Fibroblast of lung (primary cell): ENCODE results near the gene RNF112. TPM values are rescaled to one million over a fixed set of nuclear protein-coding genes. Genes with fewer than 3 reads are reported as not detected.
"Not testable (repeated sequence)": the region's sequence is repeated elsewhere in the genome, so short reads cannot be mapped to it uniquely, and the experiment has no call there.

Experiments
- DNase-seq, 2 donors: peaks; one replicate each; pipeline versions ENCODE4 v3.0.0 to v3.0.0-alpha.2; 2010; ENCODE audit warnings: low read depth in 2 of 2
- H2AFZ ChIP-seq: 2 replicates; pipeline ENCODE4 v1.5.1; 2012; ENCODE audit warnings: low read length, control low read depth, inconsistent platforms
- H3K27ac ChIP-seq: 2 replicates; pipeline ENCODE4 v1.5.1; 2011; ENCODE audit warnings: low read length, control low read depth; ENCODE audit not compliant: insufficient read depth
- H3K27me3 ChIP-seq: 2 replicates; pipeline ENCODE4 v1.5.1; 2011; ENCODE audit warnings: mild to moderate bottlenecking, low read length; ENCODE audit not compliant: control insufficient read depth, insufficient read depth
- H3K36me3 ChIP-seq: 2 replicates; pipeline ENCODE4 v1.5.1; 2011; ENCODE audit warnings: low read length; ENCODE audit not compliant: control insufficient read depth, insufficient read depth
- H3K4me1 ChIP-seq: 2 replicates; pipeline ENCODE4 v1.5.1; 2011; ENCODE audit warnings: low read length; ENCODE audit not compliant: control insufficient read depth, insufficient read depth; ENCODE audit errors: extremely low read depth
- H3K4me2 ChIP-seq: 2 replicates; pipeline ENCODE4 v1.5.1; 2011; ENCODE audit warnings: low read length, control low read depth; ENCODE audit not compliant: insufficient read depth; ENCODE audit errors: extremely low read depth
- H3K4me3 ChIP-seq, 4 experiments: fragments of 200-600 bp in 1 of 4; sonication (generic) in 1 of 4; replicated peaks in 1 of 4; 2 replicates each; pipeline ENCODE4 v1.5.1; 2011 to 2016; ENCODE audit warnings: low read length in 4 of 4, low read depth in 3 of 4, mild to moderate bottlenecking in 3 of 4, control low read depth in 2 of 4, inconsistent platforms in 1 of 4, mixed read lengths in 1 of 4; ENCODE audit not compliant: insufficient read depth in 1 of 4; ENCODE audit errors: control extremely low read depth in 1 of 4
- H3K79me2 ChIP-seq: 2 replicates; pipeline ENCODE4 v1.5.1; 2012; ENCODE audit warnings: mild to moderate bottlenecking, low read length, inconsistent platforms; ENCODE audit not compliant: control insufficient read depth, insufficient read depth
- H3K9ac ChIP-seq: 2 replicates; pipeline ENCODE4 v1.5.1; 2011; ENCODE audit warnings: mild to moderate bottlenecking, low read length, control low read depth; ENCODE audit not compliant: insufficient read depth
- H3K9me3 ChIP-seq: 2 replicates; pipeline ENCODE4 v1.5.1; 2012; ENCODE audit warnings: low read depth, low read length; ENCODE audit not compliant: control insufficient read depth, insufficient read depth
- H4K20me1 ChIP-seq: 2 replicates; pipeline ENCODE4 v1.5.1; 2011; ENCODE audit warnings: low read length; ENCODE audit not compliant: control insufficient read depth, insufficient read depth; ENCODE audit errors: extremely low read depth
- EZH2 ChIP-seq: IDR thresholded peaks from 2 replicates; pipeline ENCODE4 v1.5.1; 2012; ENCODE audit warnings: low read length, control low read depth, mild to moderate bottlenecking; ENCODE audit errors: missing control alignments
- polyA plus RNA-seq, 2 donors: library from polyadenylated mRNA; depleted of rRNA in 1 of 2; stranded (reverse) in 1 of 2; unstranded in 1 of 2; fragments of >200 nt; gene quantifications; 2 replicates each; pipeline ENCODE4 v1.2.1, GENCODE V29; 2011 to 2012; ENCODE audit warnings: missing spikeins in 1 of 2
- total RNA-seq: library from RNA; depleted of rRNA; stranded (reverse); fragments of >200 nt; gene quantifications from 2 replicates; pipeline ENCODE4 v1.2.1, GENCODE V29; 2014
- TF ChIP-seq, protein P1 (sequence below), 2 donors: IDR thresholded peaks in 1 of 2; conservative IDR thresholded peaks in 1 of 2; 1 replicate in 1 of 2; 2 replicates in 1 of 2; pipeline ENCODE4 v1.5.1; 2011 to 2012; ENCODE audit warnings: low read length in 2 of 2, control low read depth in 1 of 2, inconsistent platforms in 1 of 2, low read depth in 1 of 2, mild to moderate bottlenecking in 1 of 2

RNF112 gene
- total and polyA plus RNA-seq, 2 donors (not counting 1 experiment from before 2014, with no cell fraction given), result 1.5 to 21.5 TPM

DNA sequence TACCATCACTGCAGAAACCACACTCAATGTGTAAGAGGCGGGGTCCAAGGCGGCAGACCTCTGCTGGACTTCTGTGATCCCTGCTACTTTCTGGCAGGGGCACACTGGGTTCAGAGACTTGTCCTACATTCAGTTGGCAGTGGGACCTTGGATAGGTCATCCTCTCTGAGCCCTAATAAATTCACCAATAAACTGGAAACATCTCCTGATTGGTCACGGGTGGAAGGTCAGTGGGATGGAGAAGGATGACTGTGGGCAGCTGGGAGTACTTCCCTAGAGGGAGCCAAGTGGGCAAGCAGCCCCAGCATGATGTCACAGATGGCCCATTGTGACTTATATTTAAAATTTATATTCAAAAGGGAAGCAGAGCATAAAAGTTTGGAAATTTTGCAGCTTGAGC lies 49.7 kb downstream of the RNF112 start:
- H3K36me3 ChIP-seq, result no peaks in the 10 kb centered on the region
- H3K9me3 ChIP-seq, result no peaks in the 10 kb centered on the region
- H3K27ac ChIP-seq, result no peak overlapping the region
- TF ChIP-seq, protein P1, sequence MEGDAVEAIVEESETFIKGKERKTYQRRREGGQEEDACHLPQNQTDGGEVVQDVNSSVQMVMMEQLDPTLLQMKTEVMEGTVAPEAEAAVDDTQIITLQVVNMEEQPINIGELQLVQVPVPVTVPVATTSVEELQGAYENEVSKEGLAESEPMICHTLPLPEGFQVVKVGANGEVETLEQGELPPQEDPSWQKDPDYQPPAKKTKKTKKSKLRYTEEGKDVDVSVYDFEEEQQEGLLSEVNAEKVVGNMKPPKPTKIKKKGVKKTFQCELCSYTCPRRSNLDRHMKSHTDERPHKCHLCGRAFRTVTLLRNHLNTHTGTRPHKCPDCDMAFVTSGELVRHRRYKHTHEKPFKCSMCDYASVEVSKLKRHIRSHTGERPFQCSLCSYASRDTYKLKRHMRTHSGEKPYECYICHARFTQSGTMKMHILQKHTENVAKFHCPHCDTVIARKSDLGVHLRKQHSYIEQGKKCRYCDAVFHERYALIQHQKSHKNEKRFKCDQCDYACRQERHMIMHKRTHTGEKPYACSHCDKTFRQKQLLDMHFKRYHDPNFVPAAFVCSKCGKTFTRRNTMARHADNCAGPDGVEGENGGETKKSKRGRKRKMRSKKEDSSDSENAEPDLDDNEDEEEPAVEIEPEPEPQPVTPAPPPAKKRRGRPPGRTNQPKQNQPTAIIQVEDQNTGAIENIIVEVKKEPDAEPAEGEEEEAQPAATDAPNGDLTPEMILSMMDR (conservative IDR thresholded peaks at IDR 0.05 in 1 of 2, IDR thresholded peaks at IDR 0.05 in 1 of 2; ENCODE audit: low read depth in 1 of 2, low read length in 2 of 2), result no peak
- no peak for TF ChIP-seq EZH2
- H3K9ac ChIP-seq, result no peak overlapping the region
- H2AFZ ChIP-seq, result no peak overlapping the region
- no peak overlapping the region for H3K4me3 ChIP-seq
- no peaks in the 10 kb centered on the region for H4K20me1 ChIP-seq
- peak in 1 of 2 donors; percentile 39 for DNase-seq
- no peaks in the 10 kb centered on the region for H3K4me1 ChIP-seq
- no peak overlapping the region for H3K4me2 ChIP-seq
- H3K27me3 ChIP-seq, result peaks cover 2% of the 10 kb centered on the region
- H3K79me2 ChIP-seq, result no peaks in the 10 kb centered on the region

DNA sequence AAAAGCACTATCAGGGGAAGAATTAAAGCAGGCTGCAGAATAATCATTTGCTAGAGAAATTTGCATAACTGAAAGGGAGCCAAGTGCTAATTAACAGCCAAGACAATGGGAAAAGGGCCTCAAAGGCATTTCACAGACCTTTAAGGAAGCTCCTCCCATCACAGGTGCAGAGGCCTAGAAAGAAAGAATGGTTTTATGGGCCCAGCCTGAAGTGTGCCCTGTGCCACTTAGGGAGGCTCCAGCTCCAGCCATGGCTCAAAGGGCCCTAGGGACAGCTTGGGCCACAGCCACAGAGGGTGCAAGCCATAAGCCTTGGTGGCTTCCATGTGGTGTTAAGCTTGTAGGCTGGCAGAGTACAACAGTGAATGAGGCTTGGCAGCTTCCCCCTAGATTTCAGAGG lies 50.1 kb downstream of the RNF112 start:
- H2AFZ ChIP-seq, result no peak overlapping the region
- no peak overlapping the region for H3K4me3 ChIP-seq
- no peak for TF ChIP-seq EZH2
- TF ChIP-seq, protein P1 (conservative IDR thresholded peaks at IDR 0.05 in 1 of 2, IDR thresholded peaks at IDR 0.05 in 1 of 2; ENCODE audit: low read depth in 1 of 2, low read length in 2 of 2), result no peak
- no peak overlapping the region for H3K27ac ChIP-seq
- no peaks in the 10 kb centered on the region for H4K20me1 ChIP-seq
- no peaks in the 10 kb centered on the region for H3K79me2 ChIP-seq
- H3K9me3 ChIP-seq, result no peaks in the 10 kb centered on the region
- no peak overlapping the region for H3K4me2 ChIP-seq
- DNase-seq, result no peak
- H3K9ac ChIP-seq, result no peak overlapping the region
- no peaks in the 10 kb centered on the region for H3K4me1 ChIP-seq
- no peaks in the 10 kb centered on the region for H3K36me3 ChIP-seq
- H3K27me3 ChIP-seq, result peaks cover 2% of the 10 kb centered on the region

DNA sequence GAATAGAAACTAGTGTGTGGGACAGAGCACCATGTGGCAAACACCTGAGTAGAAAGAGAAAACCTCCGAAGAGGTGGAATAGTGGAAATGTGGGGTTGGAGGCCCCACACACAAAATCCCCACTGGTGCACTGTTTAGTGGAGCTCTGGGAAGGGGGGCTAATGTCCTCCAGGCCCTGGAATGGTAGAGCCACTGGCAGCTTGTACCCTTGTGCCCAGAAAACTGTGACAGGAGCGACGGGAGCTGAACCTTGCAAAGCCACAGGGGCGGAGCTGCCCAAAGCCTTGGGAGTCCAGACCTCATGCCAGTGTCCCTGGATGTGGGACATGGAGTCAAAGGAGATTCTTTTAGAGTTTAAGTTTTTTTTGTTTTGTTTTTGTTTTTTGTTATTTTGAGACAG lies 50.6 kb downstream of the RNF112 start:
- Histone ChIP-seq H3K9me3 (no peaks in the 10 kb centered on the region), H2AFZ (no peak overlapping the region), H3K27ac (no peak overlapping the region), H3K9ac (no peak overlapping the region), H3K4me1 (no peaks in the 10 kb centered on the region), H3K27me3 (peaks cover 2% of the 10 kb centered on the region), H3K4me2 (no peak overlapping the region), H3K36me3 (no peaks in the 10 kb centered on the region), H4K20me1 (no peaks in the 10 kb centered on the region), H3K4me3 (no peak overlapping the region), H3K79me2 (no peaks in the 10 kb centered on the region)
- DNase-seq, result no peak
- TF ChIP-seq, protein P1 (conservative IDR thresholded peaks at IDR 0.05 in 1 of 2, IDR thresholded peaks at IDR 0.05 in 1 of 2; ENCODE audit: low read depth in 1 of 2, low read length in 2 of 2), result no peak
- TF ChIP-seq EZH2, result no peak

DNA sequence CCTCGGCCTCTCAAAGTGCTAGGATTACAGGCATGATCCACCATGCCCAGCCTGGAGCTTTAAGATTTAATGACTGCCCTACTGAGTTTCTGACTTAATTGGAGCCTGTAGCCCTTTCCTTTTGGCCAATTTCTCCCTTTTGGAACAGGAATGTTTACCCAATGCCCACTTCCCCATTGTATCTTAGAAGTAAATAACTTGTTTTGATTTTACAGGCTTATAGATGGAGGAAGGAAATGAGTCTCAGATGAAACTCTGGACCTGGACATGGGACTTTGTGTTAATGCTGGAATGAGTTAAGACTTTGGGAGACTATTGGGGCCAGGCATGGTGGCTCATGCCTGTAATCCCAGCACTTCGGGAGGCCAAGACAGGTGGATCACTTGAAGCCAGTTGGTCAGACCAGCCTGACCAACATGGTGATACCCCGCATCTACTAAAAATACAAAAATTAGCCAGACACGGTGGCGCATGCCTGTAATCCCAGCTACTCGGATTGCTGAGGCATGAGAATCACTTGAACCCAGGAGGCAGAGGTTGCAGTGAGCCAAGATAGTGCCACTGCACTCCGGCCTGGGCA lies 51.5 kb downstream of the RNF112 start:
- not testable (repeated sequence) for H2AFZ ChIP-seq, H3K4me3 ChIP-seq, H3K4me2 ChIP-seq, H3K36me3 ChIP-seq, H3K79me2 ChIP-seq, DNase-seq, H3K9me3 ChIP-seq, H3K9ac ChIP-seq, H4K20me1 ChIP-seq, H3K27me3 ChIP-seq, H3K27ac ChIP-seq, H3K4me1 ChIP-seq
